H1 (cell line): ENCODE measurements around the gene GPER1. TPM values are rescaled to one million over a fixed set of nuclear protein-coding genes. Genes with fewer than 3 reads are reported as not detected.

Source experiments
- E2F6 ChIP-seq: IDR thresholded peaks from 2 replicates; pipeline ENCODE4 v1.6.1; 2012; ENCODE audit warnings: inconsistent platforms
- MAFK ChIP-seq: IDR thresholded peaks from 2 replicates; pipeline ENCODE4 v1.6.1; 2012; ENCODE audit warnings: low read depth, mild to moderate bottlenecking, improper control_type of control experiment, low read length
- PHF8 ChIP-seq: fragments of 200-600 bp; sonication (generic); conservative IDR thresholded peaks from 2 replicates; pipeline ENCODE4 v1.7.1; 2012; ENCODE audit warnings: low read depth, mild to moderate bottlenecking, inconsistent platforms, low read length, moderate library complexity
- SIN3A ChIP-seq, 2 experiments: IDR thresholded peaks in 1 of 2; conservative IDR thresholded peaks in 1 of 2; 2 replicates each; pipeline ENCODE4 v1.6.1; 2011 to 2012; ENCODE audit warnings: low read length in 2 of 2, improper control_type of control experiment in 1 of 2, low read depth in 1 of 2, mild to moderate bottlenecking in 1 of 2
- polyA plus RNA-seq, 7 experiments: library from polyadenylated mRNA; depleted of rRNA in 3 of 7; stranded (reverse) in 5 of 7; unstranded in 2 of 7; fragments of >200 nt in 5 of 7; fragments of 200-250 nt in 2 of 7; gene quantifications; 1 replicate in 5 of 7; 2 replicates in 1 of 7; 4 replicates in 1 of 7; pipeline versions ENCODE4 v1.2.1 to v1.2.3, GENCODE V29; 2011 to 2013; ENCODE audit warnings: missing spikeins in 2 of 7, mixed read lengths in 2 of 7
- total RNA-seq: library from RNA; stranded (reverse); fragmentation: NEBNext Ultra II Directional; extraction: Animal tissue kit (Norgen Biotek cat#: 25700); gene quantifications from 2 replicates; pipeline ENCODE4 v1.2.1, GENCODE V29; 2021

GPER1 gene
- total and polyA plus RNA-seq, 2 of the 8 experiments (the other 6 are each of a cell fraction or from before 2014, with no cell fraction given): 0.24 to 0.47 TPM

GRCh38 chr7:1101563-1102431 lies 13.9 kb downstream of the GPER1 start (continued):
- TF ChIP-seq E2F6 (no peak), MAFK (no peak), SIN3A (conservative IDR thresholded peaks at IDR 0.05 in 1 of 2, IDR thresholded peaks at IDR 0.05 in 1 of 2; ENCODE audit: low read depth in 1 of 2, low read length in 2 of 2) (no peak), PHF8 (no peak)
